WTC11 (cell line): Measurements from ENCODE around the gene NAALADL2. TPM values are rescaled to one million over a fixed set of nuclear protein-coding genes. Genes with fewer than 3 reads are reported as not detected.

Experiments
- ATAC-seq: fragments of 200-7000 bp; cut with Tn5 transposase; 2 replicates; pipeline ENCODE4 v1.10.0; 2021; ENCODE audit warnings: mild to moderate bottlenecking, moderate library complexity
- CTCF ChIA-PET: fragments of 300-600 bp; sonication (Branson Sonifier 250); formaldehyde crosslinking; loops from one replicate; lab custom pipeline; 2021; ENCODE audit warnings: antibody characterized with exemption; lab: Charles Lee
- POLR2A ChIA-PET: fragments of 350-600 bp; sonication (Branson Sonifier 250); formaldehyde crosslinking; loops from one replicate; lab custom pipeline; 2021; ENCODE audit warnings: antibody characterized with exemption; lab: Charles Lee
- DNase-seq: peaks from one replicate; pipeline ENCODE4 v3.0.0; 2021; ENCODE audit warnings: low spot score
- H3K27ac Mint-ChIP-seq: 2 replicates; pipeline ENCODE4 v1.8.0; 2021; ENCODE audit warnings: mixed read lengths
- H3K27me3 Mint-ChIP-seq: 2 replicates; pipeline ENCODE4 v1.8.0; 2021; ENCODE audit warnings: low read depth, mild to moderate bottlenecking, moderate library complexity, mixed read lengths
- H3K36me3 Mint-ChIP-seq: 2 replicates; pipeline ENCODE4 v1.8.0; 2021; ENCODE audit warnings: mixed read lengths
- H3K4me1 Mint-ChIP-seq: 2 replicates; pipeline ENCODE4 v1.8.0; 2022; ENCODE audit warnings: mixed read lengths
- H3K4me3 Mint-ChIP-seq: 2 replicates; pipeline ENCODE4 v1.8.0; 2021; ENCODE audit warnings: mild to moderate bottlenecking, moderate library complexity, mixed read lengths
- H3K9me3 Mint-ChIP-seq: 2 replicates; pipeline ENCODE4 v1.8.0; 2021; ENCODE audit warnings: mixed read lengths
- AFF4 ChIP-seq: sonication (generic); formaldehyde crosslinking; IDR thresholded peaks from 2 replicates; pipeline ENCODE4 v1.8.1; 2023; ENCODE audit warnings: mild to moderate bottlenecking, missing genetic modification reagents, borderline replicate concordance
- ATF1 ChIP-seq: sonication (generic); formaldehyde crosslinking; IDR thresholded peaks from 2 replicates; pipeline ENCODE4 v1.8.1; 2023; ENCODE audit warnings: mild to moderate bottlenecking, moderate library complexity, missing genetic modification reagents
- ATF2 ChIP-seq: sonication (generic); formaldehyde crosslinking; IDR thresholded peaks from 2 replicates; pipeline ENCODE4 v1.8.1; 2022; ENCODE audit warnings: low read depth, missing genetic modification reagents, borderline replicate concordance
- ATF3 ChIP-seq: sonication (generic); formaldehyde crosslinking; conservative IDR thresholded peaks from 2 replicates; pipeline ENCODE4 v1.8.1; 2022; ENCODE audit warnings: mild to moderate bottlenecking, missing genetic modification reagents
- E2F5 ChIP-seq: sonication (generic); formaldehyde crosslinking; IDR thresholded peaks from 2 replicates; pipeline ENCODE4 v1.8.1; 2022; ENCODE audit warnings: mild to moderate bottlenecking, moderate library complexity, missing genetic modification reagents
- ELF4 ChIP-seq: sonication (generic); formaldehyde crosslinking; IDR thresholded peaks from 2 replicates; pipeline ENCODE4 v1.8.1; 2022; ENCODE audit warnings: low read depth, mild to moderate bottlenecking, moderate library complexity, missing genetic modification reagents
- EMX1 ChIP-seq: fragments of 250-450 bp; sonication (Bioruptor Pico); IDR thresholded peaks from 2 replicates; pipeline ENCODE4 v1.8.0; 2021; ENCODE audit warnings: mild to moderate bottlenecking
- KAT7 ChIP-seq: sonication (generic); formaldehyde crosslinking; IDR thresholded peaks from 2 replicates; pipeline ENCODE4 v1.8.1; 2023; ENCODE audit warnings: missing genetic modification reagents, mild to moderate bottlenecking, borderline replicate concordance
- MXD4 ChIP-seq: fragments of 250-450 bp; sonication (Bioruptor Pico); IDR thresholded peaks from 2 replicates; pipeline ENCODE4 v1.8.0; 2021; ENCODE audit warnings: mild to moderate bottlenecking, moderate library complexity, borderline replicate concordance
- NFE2L1 ChIP-seq: sonication (generic); formaldehyde crosslinking; IDR thresholded peaks from 2 replicates; pipeline ENCODE4 v1.8.1; 2023; ENCODE audit warnings: missing genetic modification reagents
- PRDM15 ChIP-seq: sonication (generic); formaldehyde crosslinking; IDR thresholded peaks from 2 replicates; pipeline ENCODE4 v1.8.0; 2022; ENCODE audit warnings: missing genetic modification reagents
- PRRX2 ChIP-seq: fragments of 250-450 bp; sonication (Bioruptor Pico); IDR thresholded peaks from 2 replicates; pipeline ENCODE4 v1.8.0; 2021; ENCODE audit warnings: mild to moderate bottlenecking
- RELA ChIP-seq: sonication (generic); formaldehyde crosslinking; IDR thresholded peaks from 2 replicates; pipeline ENCODE4 v1.8.1; 2022; ENCODE audit warnings: missing genetic modification reagents, mild to moderate bottlenecking, borderline replicate concordance
- USF2 ChIP-seq: sonication (generic); formaldehyde crosslinking; IDR thresholded peaks from 2 replicates; pipeline ENCODE4 v1.8.1; 2023; ENCODE audit warnings: mild to moderate bottlenecking, missing genetic modification reagents, moderate library complexity
- ZBTB21 ChIP-seq: sonication (generic); formaldehyde crosslinking; IDR thresholded peaks from 2 replicates; pipeline ENCODE4 v1.8.1; 2023; ENCODE audit warnings: mild to moderate bottlenecking, missing genetic modification reagents, borderline replicate concordance
- ZMAT4 ChIP-seq: fragments of 250-450 bp; sonication (Bioruptor Pico); IDR thresholded peaks from 2 replicates; pipeline ENCODE4 v1.9.0; 2021; ENCODE audit warnings: mild to moderate bottlenecking
- ZNF121 ChIP-seq: sonication (generic); formaldehyde crosslinking; IDR thresholded peaks from 2 replicates; pipeline ENCODE4 v1.8.0; 2023; ENCODE audit warnings: missing genetic modification reagents
- ZNF219 ChIP-seq: sonication (generic); formaldehyde crosslinking; IDR thresholded peaks from 2 replicates; pipeline ENCODE4 v1.8.0; 2023; ENCODE audit warnings: missing genetic modification reagents, mild to moderate bottlenecking, borderline replicate concordance
- ZNF232 ChIP-seq: sonication (generic); formaldehyde crosslinking; IDR thresholded peaks from 2 replicates; pipeline ENCODE4 v1.8.0; 2022; ENCODE audit warnings: mild to moderate bottlenecking, missing genetic modification reagents
- ZNF396 ChIP-seq: fragments of 250-450 bp; sonication (Bioruptor Pico); IDR thresholded peaks from 2 replicates; pipeline ENCODE4 v1.8.0; 2021; ENCODE audit warnings: mild to moderate bottlenecking, moderate library complexity, borderline replicate concordance
- ZNF671 ChIP-seq: fragments of 250-450 bp; sonication (Bioruptor Pico); IDR thresholded peaks from 2 replicates; pipeline ENCODE4 v1.8.0; 2021; ENCODE audit warnings: mild to moderate bottlenecking
- total RNA-seq: library from RNA; stranded (reverse); gene quantifications from 3 replicates; pipeline ENCODE4 v1.2.3, GENCODE V29; 2021

NAALADL2 gene
- total RNA-seq, 1 experiment from 2014 or later, result 1.2 TPM

GRCh38 chr3:175659670-175660350 is 800.7 kb downstream of the NAALADL2 start (continued):
- no peak for TF ChIP-seq ZNF219
- no peak for TF ChIP-seq PRRX2 (CRISPR knock-in tag)
- TF ChIP-seq ELF4 (CRISPR knock-in tag), result no peak
- no peak for TF ChIP-seq USF2 (CRISPR knock-in tag)
- TF ChIP-seq ZNF232 (CRISPR knock-in tag), result no peak
- no peak for TF ChIP-seq ZBTB21 (CRISPR knock-in tag)
- no peak for TF ChIP-seq KAT7
- TF ChIP-seq ZNF671 (CRISPR knock-in tag), result no peak

- ChIA-PET CTCF (no interaction called here), POLR2A (no interaction called here)
- Mint-ChIP-seq H3K4me3 (no peak overlapping the region), H3K27me3 (no peaks in the 10 kb centered on the region), H3K27ac (no peak overlapping the region), H3K36me3 (no peaks in the 10 kb centered on the region), H3K4me1 (no peaks in the 10 kb centered on the region), H3K9me3 (no peaks in the 10 kb centered on the region)
- TF ChIP-seq ATF3 (CRISPR knock-in tag) (no peak), ZNF121 (no peak), EMX1 (CRISPR knock-in tag) (no peak), ATF2 (no peak), E2F5 (CRISPR knock-in tag) (no peak), MXD4 (no peak), PRDM15 (CRISPR knock-in tag) (no peak), ZMAT4 (no peak), ZNF671 (CRISPR knock-in tag) (no peak)
- DNase-seq, result no peak
- ATAC-seq, result no peak
Observed at GRCh38 chr3:175662815-175663214, 803.7 kb downstream of the NAALADL2 start.

GRCh38 chr3:175664911-175665310 is 805.8 kb downstream of the NAALADL2 start:
- Mint-ChIP-seq H3K4me3 (no peak overlapping the region), H3K4me1 (no peaks in the 10 kb centered on the region), H3K27me3 (no peaks in the 10 kb centered on the region), H3K9me3 (no peaks in the 10 kb centered on the region), H3K27ac (no peak overlapping the region), H3K36me3 (no peaks in the 10 kb centered on the region)
- no peak for DNase-seq
- POLR2A ChIA-PET, result no interaction called here
- CTCF ChIA-PET, result no interaction called here
- ATAC-seq, result no peak
- no peak for TF ChIP-seq NFE2L1 (CRISPR knock-in tag)
- no peak for TF ChIP-seq ZNF396 (CRISPR knock-in tag)
- no peak for TF ChIP-seq ZNF232 (CRISPR knock-in tag)
- TF ChIP-seq ATF1, result no peak
- no peak for TF ChIP-seq AFF4 (CRISPR knock-in tag)
- no peak for TF ChIP-seq ZMAT4
- no peak for TF ChIP-seq RELA
